Measurements from ENCODE around the gene BOK. TPM values are rescaled to one million over a fixed set of nuclear protein-coding genes. Genes with fewer than 3 reads are reported as not detected.

Gene BOK
- polyA plus RNA-seq, 3 donors = 0.05 TPM; not detected in 2

GRCh38 chr2:241618829-241619228 lies 60.3 kb downstream of the BOK start:
- 97% methylated on average over 8 of the region's 11 CpGs for WGBS (ENCODE audit: insufficient coverage)
- H3K9me3 ChIP-seq (replicated peaks in 1 of 2; ENCODE audit: control insufficient read depth in 1 of 2, insufficient read depth in 1 of 2, low read length in 2 of 2) = no peaks in the 10 kb centered on the region
- H3K4me2 ChIP-seq (replicated peaks; ENCODE audit: extremely low read depth, low read length, poor library complexity, severe bottlenecking) = no peak overlapping the region
- H3K27ac ChIP-seq (ENCODE audit: low read depth in 1 of 2, low read length in 2 of 2) = no peak overlapping the region
- H3K9ac ChIP-seq (ENCODE audit: insufficient read depth, low read length, poor library complexity, severe bottlenecking) = no peak overlapping the region
- peaks cover 4% of the 10 kb centered on the region for H3K79me2 ChIP-seq (ENCODE audit: insufficient read depth, low read length)
- Mint-ChIP-seq H3K27ac (peak overlapping the region in 2 of 7 donors; percentile 72 to 87), H3K36me3 (peaks cover 32 to 54% of the 10 kb centered on the region in 2 donors), H3K4me1 (peaks cover 16% of the 10 kb centered on the region), H3K4me3 (no peak overlapping the region), H3K9me3 (peaks cover 0 to 1% (median 0%) of the 10 kb centered on the region in 7 donors), H3K27me3 (ENCODE audit: low read depth in 3 of 3) (peaks cover 0 to 2% (median 0%) of the 10 kb centered on the region in 3 donors)
- peaks cover 12% of the 10 kb centered on the region in 2 donors for H3K36me3 ChIP-seq (replicated peaks in 1 of 2; ENCODE audit: control insufficient read depth in 1 of 2, insufficient read depth in 2 of 2, low read length in 2 of 2)
- TF ChIP-seq CTCF (IDR thresholded peaks at IDR 0.05) = no peak
- peaks cover 10 to 11% of the 10 kb centered on the region in 2 donors for H3K4me1 ChIP-seq (ENCODE audit: control insufficient read depth in 1 of 2, insufficient read depth in 2 of 2, low read length in 2 of 2)
- H3K4me3 ChIP-seq (replicated peaks in 1 of 3; ENCODE audit: low read depth in 2 of 3, low read length in 3 of 3) = no peak overlapping the region
- H2AFZ ChIP-seq (ENCODE audit: insufficient read depth, low read depth, low read length, poor library complexity, severe bottlenecking) = no peak overlapping the region
- intact Hi-C loops (cut with micrococcal nuclease) = loop anchor here (5.0 kb wide), 2 partner anchors 112 to 273 kb away; partner anchors contain the start of gene STK25 (in 1 of the 2)
- no peaks in the 10 kb centered on the region for H3K27me3 ChIP-seq (ENCODE audit: control insufficient read depth in 2 of 2, insufficient read depth in 2 of 2, low read length in 2 of 2)
- no peaks in the 10 kb centered on the region for H4K20me1 ChIP-seq (ENCODE audit: insufficient read depth, low read length)
- DNase-seq = no peak

GRCh38 chr2:241619597-241620418 lies 61.3 kb downstream of the BOK start:
- no peak overlapping the region for H3K4me3 Mint-ChIP-seq
- peak; percentile 11 to 87 (median 30) for DNase-seq
- Histone ChIP-seq H3K4me1 (ENCODE audit: control insufficient read depth in 1 of 2, insufficient read depth in 2 of 2, low read length in 2 of 2) (peaks cover 10 to 11% of the 10 kb centered on the region in 2 donors), H3K27ac (ENCODE audit: low read depth in 1 of 2, low read length in 2 of 2) (peak overlapping the region in 1 of 2 donors; percentile 31), H4K20me1 (ENCODE audit: insufficient read depth, low read length) (no peaks in the 10 kb centered on the region), H3K27me3 (ENCODE audit: control insufficient read depth in 2 of 2, insufficient read depth in 2 of 2, low read length in 2 of 2) (no peaks in the 10 kb centered on the region), H3K4me3 (replicated peaks in 1 of 3; ENCODE audit: low read depth in 2 of 3, low read length in 3 of 3) (no peak overlapping the region), H3K4me2 (replicated peaks; ENCODE audit: extremely low read depth, low read length, poor library complexity, severe bottlenecking) (no peak overlapping the region), H3K36me3 (replicated peaks in 1 of 2; ENCODE audit: control insufficient read depth in 1 of 2, insufficient read depth in 2 of 2, low read length in 2 of 2) (peaks cover 12% of the 10 kb centered on the region in 2 donors), H3K79me2 (ENCODE audit: insufficient read depth, low read length) (peaks cover 10% of the 10 kb centered on the region), H3K9me3 (replicated peaks in 1 of 2; ENCODE audit: control insufficient read depth in 1 of 2, insufficient read depth in 1 of 2, low read length in 2 of 2) (no peaks in the 10 kb centered on the region), H3K9ac (ENCODE audit: insufficient read depth, low read length, poor library complexity, severe bottlenecking) (no peak overlapping the region), H2AFZ (ENCODE audit: insufficient read depth, low read depth, low read length, poor library complexity, severe bottlenecking) (no peak overlapping the region)
- 95% methylated on average over 20 of the region's 20 CpGs for WGBS (ENCODE audit: insufficient coverage)
- intact Hi-C loops (cut with micrococcal nuclease) = loop anchor here (5.0 kb wide), 2 partner anchors 113 to 272 kb away; partner anchors contain the start of gene STK25 (in 1 of the 2)
- H3K27ac Mint-ChIP-seq = peak overlapping the region in 4 of 7 donors; percentile 20 to 87 (median 74)
- peaks cover 0 to 1% (median 0%) of the 10 kb centered on the region in 7 donors for H3K9me3 Mint-ChIP-seq
- TF ChIP-seq CTCF (IDR thresholded peaks at IDR 0.05) = no peak
- H3K4me1 Mint-ChIP-seq = peaks cover 16% of the 10 kb centered on the region
- peaks cover 34 to 63% of the 10 kb centered on the region in 2 donors for H3K36me3 Mint-ChIP-seq
- peaks cover 0 to 2% (median 0%) of the 10 kb centered on the region in 3 donors for H3K27me3 Mint-ChIP-seq (ENCODE audit: low read depth in 3 of 3)
